K562 treated with DMSO at 1 percent for 12 hours (cell line): ENCODE measurements around the gene ODAPH. TPM values are rescaled to one million over a fixed set of nuclear protein-coding genes. Genes with fewer than 3 reads are reported as not detected.

Source experiments
- total RNA-seq: library from RNA; unstranded; fragments of 300-600 nt; gene quantifications from 2 replicates; pipeline ENCODE4 v1.2.3, GENCODE V29; 2022; ENCODE audit not compliant: insufficient read depth

The ODAPH gene
- not detected in 2 replicates for total RNA-seq

DNA sequence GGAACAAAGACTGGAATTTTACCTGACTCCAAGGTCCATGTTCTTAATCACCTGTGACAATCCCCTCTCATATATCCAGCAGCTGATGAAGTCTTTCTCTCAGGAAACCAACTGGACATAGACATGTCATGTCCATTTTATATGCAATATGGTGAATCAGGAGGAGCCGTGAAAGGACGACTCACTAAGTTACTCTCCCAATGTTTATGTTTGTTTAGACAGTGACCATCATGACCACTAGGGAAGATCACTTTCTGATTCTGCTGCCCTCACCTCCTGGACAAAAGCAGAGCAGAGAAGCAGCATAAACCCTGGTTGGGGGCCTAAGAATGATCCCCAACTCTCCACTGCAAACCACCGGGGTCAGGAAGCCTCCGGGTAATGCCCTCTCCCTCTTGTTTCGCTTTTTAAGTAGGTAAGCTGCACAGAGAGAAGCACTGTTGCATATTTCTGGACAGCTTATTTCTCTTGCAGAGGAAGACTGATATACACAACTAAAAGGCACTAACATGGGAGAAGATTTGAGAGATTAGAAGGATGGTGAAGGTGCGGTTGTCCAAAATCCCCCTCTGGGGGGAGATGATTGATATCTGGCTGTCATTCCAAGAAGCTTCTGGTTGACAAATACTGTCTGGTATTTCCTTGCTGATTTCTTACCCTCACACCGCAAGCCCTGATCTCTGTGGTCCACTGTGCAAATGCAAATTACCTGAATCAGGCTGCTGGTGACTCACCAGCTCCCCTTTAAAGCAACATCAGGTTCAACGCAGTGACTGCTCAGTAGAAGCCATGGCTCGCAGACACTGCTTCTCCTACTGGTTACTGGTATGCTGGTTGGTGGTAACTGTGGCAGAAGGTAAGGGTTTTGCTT is at the start of gene ODAPH:
Gene ODAPH (plus strand): TSS at position 773 of the 871 bp plus-strand sequence. CDS start 17 bp downstream, at position 790.

GRCh38 chr4:75514131-75514948 is 41.5 kb upstream of the ODAPH start, which contains the start of the genes RCHY1 and THAP6:
Gene RCHY1, minus strand, starts transcription at chr4:75514403. Its CDS starts 117 bp downstream, at chr4:75514286.
Gene THAP6, plus strand, starts transcription at chr4:75514473. Its CDS starts 980 bp downstream, at chr4:75515453.

Other genes with a start within 250 kb of the ODAPH start
- 31.3 and 50.7 TPM in 2 replicates for gene RCHY1, start 41.7 kb upstream of the ODAPH start, total RNA-seq
- gene THAP6, start 41.6 kb upstream of the ODAPH start, total RNA-seq: 2.4 and 11.2 TPM in 2 replicates
- gene CDKL2, start 74.5 kb downstream of the ODAPH start, total RNA-seq: not detected in 2 replicates
- gene G3BP2, start 117.3 kb downstream of the ODAPH start, total RNA-seq: 26.0 and 91.5 TPM in 2 replicates
- 26.0 and 82.4 TPM in 2 replicates for gene USO1, start 168.5 kb downstream of the ODAPH start, total RNA-seq